ENCODE results near the gene CCDC116. TPM values are rescaled to one million over a fixed set of nuclear protein-coding genes. Genes with fewer than 3 reads are reported as not detected.

Gene CCDC116
- total and polyA plus RNA-seq, 10 of the 15 experiments (the other 5 are each of a cell fraction or from before 2014, with no cell fraction given), result 0.04 to 0.18 (median 0.04) TPM; not detected in 6

- TF ChIP-seq IRF5 (IDR thresholded peaks at IDR 0.05; ENCODE audit: borderline replicate concordance) (no peak), BACH1 (IDR thresholded peaks at IDR 0.05; ENCODE audit: borderline replicate concordance) (no peak)
These were observed 36.5 kb downstream of the CCDC116 start (continued) for GRCh38 chr22:21669026-21669425.

- Histone ChIP-seq H3K4me1 (ENCODE audit: control insufficient read depth, insufficient read depth, low read length) (peaks cover 12% of the 10 kb centered on the region), H3K4me2 (ENCODE audit: control insufficient read depth, insufficient read depth) (no peak overlapping the region), H3K27me3 (replicated peaks in 1 of 2; ENCODE audit: control insufficient read depth in 2 of 2, insufficient read depth in 2 of 2, low read length in 1 of 2) (no peaks in the 10 kb centered on the region), H3K79me2 (ENCODE audit: control insufficient read depth, insufficient read depth, low read length) (peaks cover 7% of the 10 kb centered on the region), H3K36me3 (ENCODE audit: control insufficient read depth in 2 of 2, insufficient read depth in 2 of 2, low read length in 1 of 2) (peaks cover 15 to 19% of the 10 kb centered on the region in 2 experiments), H3K9me3 (replicated peaks; ENCODE audit: control insufficient read depth, insufficient read depth, low read length) (no peaks in the 10 kb centered on the region), H3K4me3 (no peak overlapping the region), H3K27ac (ENCODE audit: control insufficient read depth, insufficient read depth) (0 out of 2 replicates have a peak overlapping the region, but pooled peaks have one; percentile 20), H4K20me1 (ENCODE audit: control insufficient read depth, insufficient read depth) (no peaks in the 10 kb centered on the region), H2AFZ (ENCODE audit: control insufficient read depth, low read depth, low read length) (no peak overlapping the region), H3K9ac (ENCODE audit: control insufficient read depth, insufficient read depth, low read length) (no peak overlapping the region)
- in situ Hi-C loops (cut with MboI), result no loop called here
- WGBS (ENCODE audit: insufficient coverage, insufficient replicate concordance, low lambda C conversion rate, missing lambda C conversion rate), result 70% methylated on average over 6 of the region's 6 CpGs
- ChIA-PET SMC1A (ENCODE audit: uncharacterized antibody, unreplicated experiment) (no interaction called here), POLR2A (no interaction called here), CTCF (interaction anchor here (0.5 to 1.8 kb wide), 3 partner anchors 61 to 1455 kb away, joined by 3 to 4 read pairs (median 3); no protein-coding TSS in a partner anchor), RAD21 (ENCODE audit: unreplicated experiment) (no interaction called here)
- TF ChIP-seq EED (IDR thresholded peaks at IDR 0.05; ENCODE audit: low read depth) (peak; percentile 31; the same call in 1 of the 2 replicates), MTA3 (IDR thresholded peaks at IDR 0.05; ENCODE audit: borderline replicate concordance, low read length) (no peak), NRF1 (conservative IDR thresholded peaks at IDR 0.05; ENCODE audit: low read depth, low read length) (no peak), SPI1 (IDR thresholded peaks at IDR 0.05; ENCODE audit: borderline replicate concordance, insufficient read depth, low read depth, low read length) (peak; percentile 71; the same call in 1 of the 2 replicates)
- ATAC-seq (peak; percentile 23; the same call in 1 of the 3 replicates), FAIRE-seq (no peak), DNase-seq (ENCODE audit: low read depth, low spot score) (no peak)
- BruUV-seq (replicated peaks), result no TSS peak
- intact Hi-C loops (cut with micrococcal nuclease; ENCODE audit: unreplicated experiment), result no loop called here
These were observed 39.6 kb downstream of the CCDC116 start for GRCh38 chr22:21672107-21672629.
